Measurements from ENCODE around the gene CEP250.

Gene CEP250

DNA sequence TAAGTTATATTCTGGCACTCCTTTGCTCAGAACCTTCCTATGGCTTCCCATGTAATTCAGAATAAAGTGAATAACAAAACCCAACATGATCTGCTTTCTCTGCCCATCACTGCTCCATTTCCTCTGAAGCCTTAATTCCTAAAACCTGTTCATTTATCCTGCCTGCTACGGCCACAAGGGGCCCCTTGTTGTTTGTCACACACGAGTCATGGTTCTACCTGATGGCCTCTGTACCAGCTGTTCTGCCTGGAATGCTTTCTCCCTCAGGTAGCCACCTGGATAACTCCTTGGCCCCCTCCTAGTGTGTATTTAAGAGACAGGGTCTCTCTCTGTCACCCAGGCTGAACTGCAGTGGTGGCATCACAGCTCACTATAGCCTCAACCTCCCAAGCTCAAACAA, 113.2 kb downstream of the CEP250 start:
- DNase-seq = no peak

Measured in effector CD8-positive, alpha-beta T cell (primary cell).